PC-3 (cell line): ENCODE results near the gene RAP1GAP2. TPM values are rescaled to one million over a fixed set of nuclear protein-coding genes. Genes with fewer than 3 reads are reported as not detected.

Experiments
- ATAC-seq: fragments of 200-7000 bp; cut with Tn5 transposase; 2 replicates; pipeline ENCODE4 v1.9.1; 2020; ENCODE audit warnings: mild to moderate bottlenecking, moderate library complexity
- BruUV-seq: library from RNA; stranded (reverse); fragments of 400-500 nt; replicated peaks from 2 replicates; lab custom pipeline; 2021; lab: Mats Ljungman, UMichigan
- CTCF ChIA-PET: fragments of 300-600 bp; sonication (Branson Sonifier 250); formaldehyde crosslinking; loops from one replicate; lab custom pipeline; 2022; ENCODE audit warnings: antibody characterized with exemption; lab: Charles Lee
- POLR2A ChIA-PET: fragments of 300-600 bp; sonication (Branson Sonifier 250); formaldehyde crosslinking; loops from one replicate; lab custom pipeline; 2022; ENCODE audit warnings: antibody characterized with exemption; ENCODE audit not compliant: unreplicated experiment; lab: Charles Lee
- DNase-seq: peaks from one replicate; pipeline ENCODE4 v3.0.0-alpha.2; 2015
- H2AFZ ChIP-seq: fragments of 300-600 bp; sonication (generic); 2 replicates; pipeline ENCODE4 v1.6.0; 2016; ENCODE audit warnings: antibody characterized with exemption, low read length
- H3F3A ChIP-seq: fragments of 300-600 bp; sonication (generic); one replicate; pipeline ENCODE4 v1.6.0; 2017; ENCODE audit warnings: antibody characterized with exemption, low read length, control low read depth, mild to moderate bottlenecking; ENCODE audit not compliant: unreplicated experiment
- H3K27ac ChIP-seq: fragments of 300-600 bp; sonication (generic); 2 replicates; pipeline ENCODE4 v1.5.1; 2016; ENCODE audit warnings: mild to moderate bottlenecking, low read length
- H3K27me3 ChIP-seq: fragments of 300-600 bp; sonication (generic); 2 replicates; pipeline ENCODE4 v1.6.1; 2016; ENCODE audit warnings: low read length, mixed read lengths
- H3K36me3 ChIP-seq: fragments of 300-600 bp; sonication (generic); 2 replicates; pipeline ENCODE4 v1.6.1; 2016; ENCODE audit warnings: low read depth, mixed run types, low read length, mixed read lengths
- H3K4me1 ChIP-seq: fragments of 300-600 bp; sonication (generic); 2 replicates; pipeline ENCODE4 v1.5.1; 2016; ENCODE audit warnings: low read length; ENCODE audit not compliant: insufficient read depth
- H3K4me2 ChIP-seq: fragments of 300-600 bp; sonication (generic); 2 replicates; pipeline ENCODE4 v1.6.0; 2016; ENCODE audit warnings: low read length
- H3K4me3 ChIP-seq: fragments of 300-600 bp; sonication (generic); 2 replicates; pipeline ENCODE4 v1.5.1; 2016; ENCODE audit warnings: mild to moderate bottlenecking, low read length, mixed read lengths
- H3K79me2 ChIP-seq: fragments of 300-600 bp; sonication (generic); 2 replicates; pipeline ENCODE4 v1.6.1; 2017; ENCODE audit warnings: low read length, mixed read lengths
- H3K9ac ChIP-seq: fragments of 300-600 bp; sonication (generic); 2 replicates; pipeline ENCODE4 v1.6.0; 2016; ENCODE audit warnings: mild to moderate bottlenecking, low read length
- H3K9me2 ChIP-seq: fragments of 300-600 bp; sonication (generic); replicated peaks from 2 replicates; pipeline ENCODE4 v1.6.1; 2016; ENCODE audit warnings: mixed run types, low read length, mixed read lengths
- H3K9me3 ChIP-seq: fragments of 300-600 bp; sonication (generic); 2 replicates; pipeline ENCODE4 v1.6.1; 2016; ENCODE audit warnings: low read length, mixed read lengths
- H4K20me1 ChIP-seq: fragments of 300-600 bp; sonication (generic); 2 replicates; pipeline ENCODE4 v1.6.1; 2016; ENCODE audit warnings: low read length, mixed read lengths
- CTCF ChIP-seq: fragments of 300-600 bp; sonication (generic); conservative IDR thresholded peaks from 2 replicates; pipeline ENCODE4 v1.5.1; 2017; ENCODE audit warnings: antibody characterized with exemption, low read depth, mild to moderate bottlenecking, low read length
- EZH2 ChIP-seq: fragments of 300-600 bp; sonication (generic); IDR thresholded peaks from one replicate; pipeline ENCODE4 v1.6.1; 2017; ENCODE audit warnings: antibody characterized with exemption, mild to moderate bottlenecking, low read length; ENCODE audit not compliant: unreplicated experiment
- EZH2phosphoT487 ChIP-seq: fragments of 300-600 bp; sonication (generic); IDR thresholded peaks from 2 replicates; pipeline ENCODE4 v1.6.1; 2018; ENCODE audit warnings: mild to moderate bottlenecking, antibody characterized with exemption, low read length, borderline replicate concordance
- intact Hi-C: fragments of 100-400 bp; cut with micrococcal nuclease; formaldehyde crosslinking; loops from 2 replicates; pipeline ENCODE4 v1.9.0; 2023
- total RNA-seq: library from RNA; depleted of rRNA; stranded (reverse); fragments of >200 nt; gene quantifications from 2 replicates; pipeline ENCODE4 v1.2.3, GENCODE V29; 2014

The RAP1GAP2 gene
- total RNA-seq, 1 experiment from 2014 or later, result 14.5 TPM

GRCh38 chr17:3033741-3034577 is 237.7 kb downstream of the RAP1GAP2 start:
- CTCF ChIA-PET, result no interaction called here
- ATAC-seq, result no peak

GRCh38 chr17:3034578-3034920 is 238.3 kb downstream of the RAP1GAP2 start:
- no peaks in the 10 kb centered on the region for H3K79me2 ChIP-seq
- no TSS peak for BruUV-seq
- H3K9ac ChIP-seq, result no peak overlapping the region
- H3K4me1 ChIP-seq, result peaks cover 6% of the 10 kb centered on the region
- ChIA-PET CTCF (no interaction called here), POLR2A (no interaction called here)
- no peak for ATAC-seq
- no peaks in the 10 kb centered on the region for H4K20me1 ChIP-seq
- DNase-seq, result no peak
- H3K4me3 ChIP-seq, result no peak overlapping the region
- H3K4me2 ChIP-seq, result no peak overlapping the region
- no peaks in the 10 kb centered on the region for H3F3A ChIP-seq
- no peak overlapping the region for H3K27ac ChIP-seq
- no peak overlapping the region for H2AFZ ChIP-seq
- no peaks in the 10 kb centered on the region for H3K27me3 ChIP-seq
- H3K36me3 ChIP-seq, result no peaks in the 10 kb centered on the region; the same call in 1 of the 2 replicates
- TF ChIP-seq CTCF (no peak), EZH2 (no peak), EZH2phosphoT487 (no peak)
- no peaks in the 10 kb centered on the region for H3K9me2 ChIP-seq
- H3K9me3 ChIP-seq, result no peaks in the 10 kb centered on the region
- intact Hi-C loops, result no loop called here

More at GRCh38 chr17:3033741-3034577, 237.7 kb downstream of the RAP1GAP2 start:
- H3K79me2 ChIP-seq, result no peaks in the 10 kb centered on the region
- H4K20me1 ChIP-seq, result no peaks in the 10 kb centered on the region
- intact Hi-C loops, result no loop called here
- H3K4me1 ChIP-seq, result peaks cover 9% of the 10 kb centered on the region
- no peak overlapping the region for H2AFZ ChIP-seq
- no peak overlapping the region for H3K9ac ChIP-seq
- POLR2A ChIA-PET, result no interaction called here
- DNase-seq, result no peak
- H3K4me3 ChIP-seq, result no peak overlapping the region
- no peaks in the 10 kb centered on the region for H3K27me3 ChIP-seq
- no peaks in the 10 kb centered on the region for H3F3A ChIP-seq
- TF ChIP-seq EZH2phosphoT487, result no peak
- TF ChIP-seq EZH2, result no peak
- no peak for TF ChIP-seq CTCF
- no peaks in the 10 kb centered on the region for H3K9me2 ChIP-seq
- no peak overlapping the region for H3K27ac ChIP-seq
- BruUV-seq, result no TSS peak
- H3K36me3 ChIP-seq, result no peaks in the 10 kb centered on the region; the same call in 1 of the 2 replicates
- H3K9me3 ChIP-seq, result no peaks in the 10 kb centered on the region
- no peak overlapping the region for H3K4me2 ChIP-seq
